BJ (cell line): ENCODE measurements around the gene TRPC4AP. TPM values are rescaled to one million over a fixed set of nuclear protein-coding genes. Genes with fewer than 3 reads are reported as not detected.

Experiments
- CTCF ChIA-PET: fragments of 350-600 bp; formaldehyde crosslinking; extraction: SDS; loops from one replicate; lab custom pipeline; 2021; ENCODE audit warnings: antibody characterized with exemption, inconsistent platforms; lab: Yijun Ruan, JAX
- POLR2A ChIA-PET: fragments of 300-600 bp; sonication (Branson Sonifier 250); formaldehyde crosslinking; extraction: SDS; loops from one replicate; lab custom pipeline; 2021; ENCODE audit warnings: antibody characterized with exemption; lab: Charles Lee
- DNase-seq: peaks from one replicate; pipeline ENCODE4 v3.0.0-alpha.2; 2011; ENCODE audit warnings: low read depth
- H3K27me3 ChIP-seq: 2 replicates; pipeline ENCODE4 v1.6.0; 2011; ENCODE audit warnings: low read length; ENCODE audit not compliant: control insufficient read depth, insufficient read depth
- H3K36me3 ChIP-seq: 2 replicates; pipeline ENCODE4 v1.5.1; 2011; ENCODE audit warnings: low read length; ENCODE audit not compliant: control insufficient read depth, insufficient read depth
- H3K4me3 ChIP-seq: 2 replicates; pipeline ENCODE4 v1.5.1; 2011; ENCODE audit warnings: low read depth, mild to moderate bottlenecking, control low read depth, low read length
- CTCF ChIP-seq: IDR thresholded peaks from 2 replicates; pipeline ENCODE4 v1.5.1; 2011; ENCODE audit warnings: low read depth, mild to moderate bottlenecking, control low read depth, inconsistent platforms, low read length, moderate library complexity; ENCODE audit not compliant: insufficient read depth
- polyA plus RNA-seq: library from polyadenylated mRNA; depleted of rRNA; stranded (reverse); fragments of >200 nt; gene quantifications from 2 replicates; pipeline ENCODE4 v1.2.3, GENCODE V29; 2011

The TRPC4AP gene
- polyA plus RNA-seq, 1 experiment, result 111 TPM

DNA sequence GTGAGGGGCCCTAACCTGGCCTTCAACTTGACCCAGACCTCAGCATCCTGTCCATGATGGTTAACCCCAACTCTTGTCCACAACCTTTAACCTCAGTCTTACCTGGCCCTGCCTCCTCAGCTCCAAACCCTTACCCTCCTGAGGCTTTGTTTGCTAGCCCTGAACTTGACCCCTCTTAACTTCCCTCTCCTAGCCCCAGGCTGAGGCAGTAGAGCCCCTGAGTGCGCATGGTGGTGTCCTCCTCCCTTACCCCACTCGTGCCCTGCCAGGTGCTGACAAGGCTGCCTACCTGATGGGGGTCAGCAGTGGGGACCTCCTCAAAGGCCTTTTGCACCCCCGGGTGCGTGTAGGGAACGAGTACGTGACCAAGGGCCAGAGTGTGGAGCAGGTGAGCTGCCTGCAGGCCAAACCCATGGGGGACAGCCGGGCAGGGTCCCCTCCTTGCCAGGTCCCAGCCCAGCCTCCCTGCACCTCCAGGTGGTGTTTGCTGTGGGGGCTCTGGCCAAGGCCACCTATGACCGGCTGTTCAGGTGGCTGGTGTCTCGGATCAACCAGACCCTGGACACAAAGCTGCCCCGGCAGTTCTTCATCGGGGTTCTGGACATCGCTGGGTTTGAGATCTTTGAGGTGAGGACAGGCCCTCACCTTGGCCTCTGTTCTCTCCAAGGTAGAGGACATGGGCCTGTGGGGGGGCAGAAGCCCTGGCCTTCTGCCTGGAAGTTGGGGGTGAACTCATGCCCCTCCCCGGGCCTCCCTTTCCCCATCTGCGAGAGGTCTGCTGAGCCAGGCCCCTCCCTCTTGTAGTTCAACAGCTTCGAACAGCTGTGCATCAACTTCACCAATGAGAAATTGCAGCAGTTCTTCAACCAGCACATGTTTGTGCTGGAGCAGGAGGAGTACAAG lies 105.1 kb downstream of the TRPC4AP start:
- CTCF ChIA-PET, result interaction anchor here (0.6 to 2.7 kb wide), 7 partner anchors 9 to 115 kb away, joined by 3 to 14 read pairs (median 5); partner anchors contain the start of genes ACSS2 and GGT7

DNA sequence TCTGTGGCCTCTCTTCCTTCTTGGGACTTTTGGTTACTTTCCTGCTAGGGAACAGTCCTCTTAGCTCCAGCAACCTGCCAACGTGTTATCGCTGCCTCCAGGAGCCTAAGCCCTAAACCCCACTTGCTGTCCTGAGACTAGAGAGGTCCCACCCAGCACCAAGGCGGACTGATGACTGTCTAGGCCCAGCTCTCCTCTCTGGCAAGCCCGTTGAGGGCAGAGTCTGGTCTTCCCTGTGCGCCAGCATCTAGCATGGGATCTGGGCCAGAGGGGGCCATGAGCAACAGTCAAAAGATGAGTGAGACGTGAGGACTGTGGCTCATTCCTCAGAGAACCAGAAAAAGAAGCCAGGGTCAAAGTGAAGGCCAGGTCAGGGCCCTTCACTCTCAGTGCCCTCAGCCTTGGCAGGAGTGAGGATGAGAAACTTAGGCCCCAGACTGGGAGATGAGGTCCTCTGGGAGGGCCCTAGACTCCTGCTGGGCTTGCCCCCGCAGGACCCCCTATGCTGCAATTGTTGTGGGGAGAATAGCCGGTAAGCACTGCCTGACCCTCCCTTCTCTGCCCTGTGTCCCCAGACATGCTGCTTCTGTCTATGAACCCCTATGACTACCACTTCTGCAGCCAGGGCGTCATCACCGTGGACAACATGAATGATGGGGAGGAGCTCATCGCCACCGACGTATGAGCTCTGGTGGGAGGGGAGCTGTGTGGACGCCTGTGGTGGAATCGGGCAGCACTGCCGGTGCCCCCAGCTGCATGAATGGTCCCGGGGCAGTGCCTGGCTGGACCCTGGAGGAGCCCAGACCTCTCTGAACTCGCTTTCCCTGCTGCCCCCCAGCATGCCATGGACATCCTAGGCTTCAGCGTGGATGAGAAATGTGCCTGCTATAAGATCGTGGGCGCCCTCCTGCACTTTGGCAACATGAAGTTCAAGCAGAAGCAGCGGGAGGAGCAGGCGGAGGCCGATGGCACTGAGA lies 106.0 kb downstream of the TRPC4AP start:
- ChIA-PET POLR2A (no interaction called here), CTCF (interaction anchor here (0.6 to 2.7 kb wide), 5 partner anchors 10 to 112 kb away, joined by 3 to 14 read pairs (median 3); partner anchors contain the start of genes ACSS2 and GGT7)
- H3K36me3 ChIP-seq, result no peaks in the 10 kb centered on the region
- TF ChIP-seq CTCF, result no peak
- DNase-seq, result no peak
- peaks cover 6% of the 10 kb centered on the region for H3K27me3 ChIP-seq
- no peak overlapping the region for H3K4me3 ChIP-seq

More for the DNA sequence above, 105.1 kb downstream of the TRPC4AP start:
- POLR2A ChIA-PET, result no interaction called here
- Histone ChIP-seq H3K4me3 (no peak overlapping the region), H3K27me3 (peaks cover 6% of the 10 kb centered on the region), H3K36me3 (no peaks in the 10 kb centered on the region)
- no peak for DNase-seq
- TF ChIP-seq CTCF, result no peak

- ChIA-PET CTCF (interaction anchor here (1.3 to 2.7 kb wide), 2 partner anchors 13 to 111 kb away, joined by 3 to 14 read pairs; partner anchors contain the start of genes ACSS2 and GGT7), POLR2A (no interaction called here)
- DNase-seq, result no peak
- Histone ChIP-seq H3K4me3 (no peak overlapping the region), H3K27me3 (peaks cover 6% of the 10 kb centered on the region), H3K36me3 (no peaks in the 10 kb centered on the region)
- TF ChIP-seq CTCF, result no peak
Measured at GRCh38 chr20:34985461-34986310, 106.9 kb downstream of the TRPC4AP start.

GRCh38 chr20:34984756-34985261 lies 107.8 kb downstream of the TRPC4AP start:
- Histone ChIP-seq H3K36me3 (no peaks in the 10 kb centered on the region), H3K27me3 (peaks cover 6% of the 10 kb centered on the region), H3K4me3 (no peak overlapping the region)
- no peak for TF ChIP-seq CTCF
- ChIA-PET CTCF (interaction anchor here (2.7 kb wide), 1 partner anchor 110 kb away, joined by 14 read pairs; the partner anchor contains the start of genes ACSS2 and GGT7), POLR2A (no interaction called here)
- no peak for DNase-seq
